AG04450 (cell line): ENCODE data around the gene HERC4. TPM values are rescaled to one million over a fixed set of nuclear protein-coding genes. Genes with fewer than 3 reads are reported as not detected.
"Not testable (repeated sequence)": the region's sequence is repeated elsewhere in the genome, so short reads cannot be mapped to it uniquely, and the experiment has no call there.

ENCODE experiments used
- CTCF ChIA-PET: fragments of 300-600, 350-600 bp; formaldehyde crosslinking; extraction: SDS; loops from one replicate; lab custom pipeline; 2022; ENCODE audit warnings: antibody characterized with exemption, inconsistent platforms; lab: Charles Lee
- POLR2A ChIA-PET: fragments of 350-600 bp; formaldehyde crosslinking; extraction: SDS; loops from one replicate; lab custom pipeline; 2021; ENCODE audit warnings: antibody characterized with exemption, inconsistent platforms; lab: Yijun Ruan, JAX
- DNase-seq: peaks from one replicate; pipeline ENCODE4 v3.0.0-alpha.2; 2011; ENCODE audit warnings: low read depth, low spot score
- H3K27ac ChIP-seq: one replicate; pipeline ENCODE4 v1.5.1; 2012; ENCODE audit warnings: low read depth, low read length, control low read depth
- H3K27me3 ChIP-seq: one replicate; pipeline ENCODE4 v1.6.0; 2012; ENCODE audit warnings: low read length; ENCODE audit not compliant: control insufficient read depth, insufficient read depth
- H3K4me3 ChIP-seq: 2 replicates; pipeline ENCODE4 v1.5.1; 2011; ENCODE audit warnings: mild to moderate bottlenecking, low read depth, low read length, control low read depth
- H3K9me3 ChIP-seq: 2 replicates; pipeline ENCODE4 v1.5.1; 2012; ENCODE audit warnings: low read length; ENCODE audit not compliant: control insufficient read depth, insufficient read depth
- CTCF ChIP-seq: IDR thresholded peaks from 2 replicates; pipeline ENCODE4 v1.5.1; 2011; ENCODE audit warnings: low read depth, low read length, control low read depth, inconsistent platforms
- polyA plus RNA-seq: library from polyadenylated mRNA; depleted of rRNA; stranded (reverse); fragments of >200 nt; gene quantifications from 2 replicates; pipeline ENCODE4 v1.2.3, GENCODE V29; 2011

HERC4 gene
- polyA plus RNA-seq, 1 experiment: 59.1 TPM

- Histone ChIP-seq H3K9me3 (peaks cover 8% of the 10 kb centered on the region; the same call in 1 of the 2 replicates), H3K4me3 (no peak overlapping the region), H3K27ac (no peak overlapping the region), H3K27me3 (no peaks in the 10 kb centered on the region)
- no peak for DNase-seq
- POLR2A ChIA-PET: no interaction called here
- no peak for TF ChIP-seq CTCF
- CTCF ChIA-PET: interaction anchor here (0.5 kb wide), 1 partner anchor 383 kb away, joined by 3 read pairs; no protein-coding TSS in a partner anchor
Observed at GRCh38 chr10:67969875-67970274, 105.2 kb downstream of the HERC4 start.

DNA sequence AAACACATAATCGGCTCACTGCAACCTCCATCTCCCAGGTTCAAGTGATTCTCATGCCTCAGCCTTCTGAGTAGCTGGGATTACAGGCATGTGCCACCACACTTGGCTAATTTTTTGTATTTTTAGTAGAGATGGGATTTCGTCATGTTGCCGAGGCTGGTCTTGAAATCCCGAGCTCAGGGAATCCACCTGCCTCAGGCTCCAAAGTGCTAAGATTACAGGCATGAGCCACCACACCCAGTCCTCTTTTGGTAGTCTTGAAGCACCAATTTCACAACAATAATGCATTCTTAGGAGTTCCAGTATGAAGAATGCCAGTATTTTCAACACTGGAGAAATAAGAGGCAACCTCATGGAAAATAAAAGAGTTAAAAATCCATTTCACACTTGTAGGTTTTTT lies 109.0 kb downstream of the HERC4 start:
- H3K4me3 ChIP-seq, CTCF ChIA-PET, H3K27me3 ChIP-seq, H3K27ac ChIP-seq, H3K9me3 ChIP-seq, POLR2A ChIA-PET, DNase-seq: not testable (repeated sequence)

DNA sequence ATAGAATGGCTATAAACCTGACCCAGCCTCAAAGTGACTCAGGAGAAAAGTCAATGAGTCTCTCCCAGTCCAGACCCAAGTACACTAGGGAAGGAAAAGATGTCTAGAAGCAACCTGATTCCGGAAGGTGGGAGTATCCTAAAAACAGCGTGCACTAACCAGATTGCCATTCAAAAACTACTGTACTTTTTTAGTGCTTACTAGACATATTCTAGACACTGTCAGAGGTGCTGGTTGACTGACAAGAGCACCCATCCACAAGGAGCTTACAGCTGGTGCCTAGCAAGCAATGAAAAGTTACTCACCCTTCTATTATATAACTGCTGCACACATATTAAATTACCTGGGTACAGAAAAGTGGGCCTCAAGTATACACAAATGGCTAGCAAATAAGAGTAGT lies 109.6 kb downstream of the HERC4 start:
- Histone ChIP-seq H3K27me3 (no peaks in the 10 kb centered on the region), H3K27ac (no peak overlapping the region), H3K9me3 (peaks cover 3% of the 10 kb centered on the region; the same call in 1 of the 2 replicates), H3K4me3 (no peak overlapping the region)
- CTCF ChIA-PET: no interaction called here
- POLR2A ChIA-PET: no interaction called here
- no peak for TF ChIP-seq CTCF
- DNase-seq: no peak

GRCh38 chr10:67959839-67960476 lies 115.1 kb downstream of the HERC4 start:
- no peak for TF ChIP-seq CTCF
- Histone ChIP-seq H3K27ac (no peak overlapping the region), H3K27me3 (no peaks in the 10 kb centered on the region), H3K4me3 (no peak overlapping the region), H3K9me3 (no peaks in the 10 kb centered on the region)
- DNase-seq: no peak
- CTCF ChIA-PET: interaction anchor here (0.7 kb wide), 1 partner anchor 17 kb away, joined by 4 read pairs; no protein-coding TSS in a partner anchor
- POLR2A ChIA-PET: no interaction called here

DNA sequence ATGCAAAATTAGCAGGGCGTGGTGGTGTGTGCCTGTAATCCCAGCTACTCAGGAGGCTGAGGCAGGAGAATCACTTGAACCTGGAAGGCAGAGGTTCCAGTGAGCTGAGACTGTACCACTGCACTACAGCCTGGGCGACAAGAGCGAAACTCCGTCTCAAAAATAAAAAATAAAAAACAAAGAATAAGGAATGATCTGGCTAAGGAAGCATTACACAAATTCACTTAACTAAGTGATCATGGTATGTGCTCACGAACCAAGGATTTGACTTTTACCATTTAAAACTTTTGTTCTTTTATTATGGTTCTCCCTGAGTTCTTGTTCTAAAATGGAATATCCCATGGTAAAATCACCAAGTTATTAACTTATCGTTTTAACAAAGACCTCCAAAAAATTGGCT lies 119.5 kb downstream of the HERC4 start:
- Histone ChIP-seq H3K27me3 (no peaks in the 10 kb centered on the region), H3K9me3 (no peaks in the 10 kb centered on the region), H3K4me3 (no peak overlapping the region), H3K27ac (no peak overlapping the region)
- no peak for DNase-seq
- ChIA-PET POLR2A (no interaction called here), CTCF (no interaction called here)
- no peak for TF ChIP-seq CTCF
